ENCODE results near the gene WFIKKN1.

The WFIKKN1 gene

DNA sequence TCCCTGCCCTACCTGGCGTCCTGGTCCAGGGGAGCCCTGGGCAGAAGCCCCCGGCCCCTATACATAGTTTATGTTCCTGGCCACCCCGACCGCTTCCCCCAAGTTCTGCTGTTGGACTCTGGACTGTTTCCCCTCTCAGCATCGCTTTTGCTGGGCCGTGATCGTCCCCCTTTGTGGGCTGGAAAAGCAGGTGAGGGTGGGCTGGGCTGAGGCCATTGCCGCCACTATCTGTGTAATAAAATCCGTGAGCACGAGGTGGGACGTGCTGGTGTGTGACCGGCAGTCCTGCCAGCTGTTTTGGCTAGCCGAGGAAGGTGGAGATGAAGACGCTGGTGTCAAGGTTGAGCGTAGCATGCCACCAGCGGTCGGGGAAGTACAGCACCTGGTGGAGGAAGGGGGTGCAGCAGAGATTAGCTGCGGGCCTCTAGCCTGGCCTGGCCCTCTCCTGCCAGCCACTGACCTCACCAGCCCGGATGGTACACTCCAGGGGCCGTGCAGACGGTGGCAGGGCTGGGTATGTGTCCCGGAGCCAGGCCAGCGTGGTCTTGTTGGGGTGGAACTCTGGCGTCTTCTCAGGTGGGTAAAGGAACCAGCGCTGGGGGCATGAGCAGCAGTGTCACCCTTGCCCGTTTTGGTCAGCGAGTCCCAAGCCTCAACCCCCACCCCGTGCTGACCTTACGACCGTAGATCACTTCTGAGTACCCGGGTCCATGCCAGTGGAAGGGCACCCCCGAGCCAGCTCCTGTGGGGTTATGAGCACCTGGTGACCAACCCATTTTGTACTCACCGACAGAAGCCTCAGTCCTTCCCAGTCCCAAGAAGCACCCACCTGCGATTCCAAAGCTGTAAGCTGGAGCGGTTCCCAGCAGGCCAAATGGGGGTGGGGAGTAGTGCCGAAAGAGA lies 52.0 kb downstream of the WFIKKN1 start:
- peaks cover 35% of the 10 kb centered on the region for H3K36me3 Mint-ChIP-seq (ENCODE audit: insufficient read depth)
- no peaks in the 10 kb centered on the region for H3K27me3 Mint-ChIP-seq
- H3K27ac Mint-ChIP-seq, result peak overlapping the region; percentile 65 to 83
- DNase-seq (no peak), ATAC-seq (replicated peaks) (no peak)
- peak overlapping the region; percentile 75 to 78 for H3K4me3 Mint-ChIP-seq
- no peaks in the 10 kb centered on the region for H3K9me3 Mint-ChIP-seq
- H3K4me1 Mint-ChIP-seq (ENCODE audit: low read depth in 2 of 2), result peaks cover 7 to 35% of the 10 kb centered on the region in 2 donors

DNA sequence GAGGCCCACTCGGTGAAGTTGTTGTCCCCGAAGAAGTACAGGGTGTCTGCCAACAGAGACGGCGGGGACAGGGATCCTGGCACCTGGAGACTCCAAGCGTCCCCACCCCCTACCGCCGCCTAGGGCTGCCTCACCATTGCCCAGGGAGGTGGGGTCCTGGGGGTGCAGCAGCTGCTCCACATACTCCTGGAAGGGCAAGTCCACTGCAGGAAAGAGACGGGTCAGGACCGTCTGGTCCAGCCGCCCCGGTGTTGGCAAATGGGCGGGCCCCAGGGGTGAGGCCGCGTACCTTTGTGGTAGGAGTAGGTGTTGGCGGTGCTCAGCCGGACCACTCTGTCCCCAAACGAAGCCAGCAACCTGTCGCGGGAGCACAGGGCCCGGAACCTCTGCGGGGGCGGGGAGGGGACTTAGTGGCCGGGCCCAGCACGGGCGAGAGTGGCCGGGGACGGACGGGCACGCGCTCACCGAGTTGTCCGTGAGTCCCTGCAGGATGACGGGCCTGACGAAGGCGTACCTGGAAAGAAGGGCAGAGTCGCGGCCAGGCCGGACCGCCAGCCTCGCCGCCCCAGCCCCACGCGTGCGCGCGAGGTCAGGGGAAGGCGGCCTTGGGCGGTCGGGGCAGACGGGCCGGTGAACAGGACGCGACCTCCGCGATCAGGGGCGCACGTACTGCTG lies 52.7 kb downstream of the WFIKKN1 start:
- Mint-ChIP-seq H3K27ac (peak overlapping the region; percentile 65 to 83), H3K4me1 (ENCODE audit: low read depth in 2 of 2) (peaks cover 7 to 35% of the 10 kb centered on the region in 2 donors), H3K4me3 (peak overlapping the region; percentile 75 to 78), H3K9me3 (no peaks in the 10 kb centered on the region), H3K36me3 (ENCODE audit: insufficient read depth) (peaks cover 35% of the 10 kb centered on the region), H3K27me3 (no peaks in the 10 kb centered on the region)
- DNase-seq (no peak), ATAC-seq (replicated peaks) (no peak)

All from effector memory CD8-positive, alpha-beta T cell (primary cell).